Adrenal gland (tissue), 5 donors: ENCODE data around the gene CTCF.

Source experiments
- POLR2A ChIP-seq, 2 donors: fragments of 450-650 bp; IDR thresholded peaks; one replicate each; pipeline ENCODE4 v1.6.1; 2017; ENCODE audit warnings: antibody characterized with exemption in 2 of 2, mild to moderate bottlenecking in 2 of 2, moderate library complexity in 1 of 2
- TF ChIP-seq, protein P1 (sequence below), 6 experiments: fragments of 450-650 bp in 4 of 6; fragments of 200-600 bp in 2 of 6; sonication (generic) in 1 of 6; IDR thresholded peaks; 1 replicate in 5 of 6; 2 replicates in 1 of 6; pipeline versions ENCODE4 v1.5.1 to v1.8.0; 2016 to 2021; ENCODE audit warnings: antibody characterized with exemption in 6 of 6, mild to moderate bottlenecking in 2 of 6, moderate library complexity in 1 of 6
- donor health status: DM: no; HTN: no; CAD: no.

DNA sequence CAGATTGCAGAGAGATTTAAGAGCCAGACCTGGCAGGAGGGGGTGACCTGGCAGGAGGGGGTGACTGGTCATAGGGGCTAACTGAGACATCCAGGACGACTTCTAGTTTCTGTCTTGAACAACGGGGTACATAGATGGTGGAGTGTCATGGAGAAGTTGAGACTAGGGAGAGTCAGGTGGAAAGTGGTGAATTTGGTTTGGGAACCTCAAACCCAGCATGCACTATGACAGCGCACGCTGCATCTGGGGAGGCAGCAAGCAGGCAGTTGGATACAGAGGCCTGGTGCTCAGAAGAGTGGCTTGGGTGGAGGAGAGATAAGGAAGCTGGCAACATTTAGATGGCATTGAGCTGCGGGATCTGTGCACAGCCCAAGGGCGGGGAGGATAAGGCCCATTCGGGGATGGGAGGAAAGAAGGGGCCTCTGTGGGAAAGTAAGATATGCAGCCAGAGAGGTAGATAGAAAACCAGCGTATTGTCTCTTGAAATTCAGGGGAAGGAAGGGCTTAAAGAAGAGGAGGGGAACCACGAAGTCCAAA lies 29.2 kb upstream of the CTCF start:
- TF ChIP-seq, protein P1, sequence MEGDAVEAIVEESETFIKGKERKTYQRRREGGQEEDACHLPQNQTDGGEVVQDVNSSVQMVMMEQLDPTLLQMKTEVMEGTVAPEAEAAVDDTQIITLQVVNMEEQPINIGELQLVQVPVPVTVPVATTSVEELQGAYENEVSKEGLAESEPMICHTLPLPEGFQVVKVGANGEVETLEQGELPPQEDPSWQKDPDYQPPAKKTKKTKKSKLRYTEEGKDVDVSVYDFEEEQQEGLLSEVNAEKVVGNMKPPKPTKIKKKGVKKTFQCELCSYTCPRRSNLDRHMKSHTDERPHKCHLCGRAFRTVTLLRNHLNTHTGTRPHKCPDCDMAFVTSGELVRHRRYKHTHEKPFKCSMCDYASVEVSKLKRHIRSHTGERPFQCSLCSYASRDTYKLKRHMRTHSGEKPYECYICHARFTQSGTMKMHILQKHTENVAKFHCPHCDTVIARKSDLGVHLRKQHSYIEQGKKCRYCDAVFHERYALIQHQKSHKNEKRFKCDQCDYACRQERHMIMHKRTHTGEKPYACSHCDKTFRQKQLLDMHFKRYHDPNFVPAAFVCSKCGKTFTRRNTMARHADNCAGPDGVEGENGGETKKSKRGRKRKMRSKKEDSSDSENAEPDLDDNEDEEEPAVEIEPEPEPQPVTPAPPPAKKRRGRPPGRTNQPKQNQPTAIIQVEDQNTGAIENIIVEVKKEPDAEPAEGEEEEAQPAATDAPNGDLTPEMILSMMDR (IDR thresholded peaks at IDR 0.05), result no peak
- no peak for TF ChIP-seq POLR2A (IDR thresholded peaks at IDR 0.05)
